Omental fat pad (tissue), 4 donors: ENCODE results near the gene BIVM. TPM values are rescaled to one million over a fixed set of nuclear protein-coding genes. Genes with fewer than 3 reads are reported as not detected.
A peak's percentile ranks its signal among the peaks of the same experiment; 100 is the strongest.

Experiments used
- ATAC-seq: fragments of 150-250 bp; one replicate; pipeline ENCODE4 v1.9.1; 2016; ENCODE audit warnings: mild to moderate bottlenecking, moderate library complexity; ENCODE audit not compliant: low FRiP score
- DNase-seq: peaks from one replicate; pipeline ENCODE4 v3.0.0-alpha.2; 2019; ENCODE audit warnings: low spot score
- total RNA-seq, 4 donors: library from RNA; depleted of rRNA; stranded (reverse); fragments of >200 nt; gene quantifications; one replicate each; pipeline ENCODE4 v1.1.0, GENCODE V29; 2016
- TF ChIP-seq, protein P1 (sequence below), 3 donors: fragments of 450-650 bp; IDR thresholded peaks; one replicate each; pipeline ENCODE4 v1.5.1; 2016 to 2017; ENCODE audit warnings: antibody characterized with exemption in 3 of 3, mild to moderate bottlenecking in 3 of 3, moderate library complexity in 2 of 3

BIVM gene
- total RNA-seq, 4 donors from 2014 or later = 12.6 to 21.4 (median 16.1) TPM

DNA sequence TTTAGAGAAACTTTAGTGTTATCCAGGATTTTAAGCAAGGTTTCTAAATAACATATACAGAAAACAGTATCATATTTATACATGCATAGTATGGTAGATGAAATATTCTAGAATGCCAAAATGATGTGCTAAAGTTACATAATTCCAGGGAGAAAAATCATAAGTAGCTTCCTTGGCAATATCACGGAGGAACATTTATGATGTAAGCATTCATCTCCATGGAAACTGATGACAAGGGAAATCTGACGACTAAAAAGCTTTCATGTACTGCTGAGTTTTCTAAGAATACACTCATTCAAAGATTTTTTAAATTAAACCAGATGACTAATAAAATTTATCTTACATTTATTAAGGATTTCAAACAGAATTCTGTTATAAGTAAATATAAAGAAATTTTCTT, 30.0 kb upstream of the BIVM start:
- no peak for ATAC-seq
- no peak for DNase-seq
- TF ChIP-seq, protein P1, sequence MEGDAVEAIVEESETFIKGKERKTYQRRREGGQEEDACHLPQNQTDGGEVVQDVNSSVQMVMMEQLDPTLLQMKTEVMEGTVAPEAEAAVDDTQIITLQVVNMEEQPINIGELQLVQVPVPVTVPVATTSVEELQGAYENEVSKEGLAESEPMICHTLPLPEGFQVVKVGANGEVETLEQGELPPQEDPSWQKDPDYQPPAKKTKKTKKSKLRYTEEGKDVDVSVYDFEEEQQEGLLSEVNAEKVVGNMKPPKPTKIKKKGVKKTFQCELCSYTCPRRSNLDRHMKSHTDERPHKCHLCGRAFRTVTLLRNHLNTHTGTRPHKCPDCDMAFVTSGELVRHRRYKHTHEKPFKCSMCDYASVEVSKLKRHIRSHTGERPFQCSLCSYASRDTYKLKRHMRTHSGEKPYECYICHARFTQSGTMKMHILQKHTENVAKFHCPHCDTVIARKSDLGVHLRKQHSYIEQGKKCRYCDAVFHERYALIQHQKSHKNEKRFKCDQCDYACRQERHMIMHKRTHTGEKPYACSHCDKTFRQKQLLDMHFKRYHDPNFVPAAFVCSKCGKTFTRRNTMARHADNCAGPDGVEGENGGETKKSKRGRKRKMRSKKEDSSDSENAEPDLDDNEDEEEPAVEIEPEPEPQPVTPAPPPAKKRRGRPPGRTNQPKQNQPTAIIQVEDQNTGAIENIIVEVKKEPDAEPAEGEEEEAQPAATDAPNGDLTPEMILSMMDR (IDR thresholded peaks at IDR 0.05) = no peak

DNA sequence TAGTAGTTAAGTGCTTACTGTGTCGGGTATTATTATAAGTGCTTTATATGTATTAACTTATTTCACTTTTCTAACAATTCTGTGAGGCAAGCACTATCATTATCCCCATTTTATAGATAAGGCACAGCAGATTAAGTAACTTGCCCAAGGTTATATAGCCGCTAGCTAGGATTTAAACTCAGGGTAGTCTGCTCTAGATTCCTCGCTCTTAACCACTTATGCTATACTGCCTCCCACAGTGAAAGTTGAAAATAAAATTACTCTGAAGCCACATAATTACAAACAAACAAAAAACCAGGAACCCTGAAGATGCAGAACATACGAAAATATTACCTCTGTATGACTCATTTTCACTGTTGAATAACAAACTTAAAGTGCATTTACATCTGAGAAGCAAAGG, 29.2 kb upstream of the BIVM start:
- ATAC-seq (no peak), DNase-seq (no peak)
- TF ChIP-seq, protein P1 (IDR thresholded peaks at IDR 0.05) = no peak

DNA sequence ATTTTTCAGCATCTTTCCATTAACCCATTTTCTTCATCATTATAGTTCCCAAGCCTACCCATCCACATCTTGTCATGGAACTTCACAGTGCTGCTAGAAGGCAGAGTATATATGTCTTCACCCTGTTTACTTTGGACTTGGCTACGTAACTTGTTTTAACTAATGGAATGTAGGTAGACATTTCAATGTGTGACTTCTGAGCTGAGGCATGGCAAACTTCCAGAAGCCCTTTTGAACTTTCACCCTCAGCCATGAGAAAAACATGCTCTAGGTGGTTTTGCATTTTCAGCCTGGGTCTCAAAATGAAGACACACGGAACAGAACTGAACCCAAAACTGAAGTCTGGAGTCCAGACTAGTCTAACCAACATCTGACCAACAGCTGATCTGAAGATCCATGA, 28.5 kb upstream of the BIVM start:
- ATAC-seq (no peak), DNase-seq (no peak)
- TF ChIP-seq, protein P1 (IDR thresholded peaks at IDR 0.05) = no peak

DNA sequence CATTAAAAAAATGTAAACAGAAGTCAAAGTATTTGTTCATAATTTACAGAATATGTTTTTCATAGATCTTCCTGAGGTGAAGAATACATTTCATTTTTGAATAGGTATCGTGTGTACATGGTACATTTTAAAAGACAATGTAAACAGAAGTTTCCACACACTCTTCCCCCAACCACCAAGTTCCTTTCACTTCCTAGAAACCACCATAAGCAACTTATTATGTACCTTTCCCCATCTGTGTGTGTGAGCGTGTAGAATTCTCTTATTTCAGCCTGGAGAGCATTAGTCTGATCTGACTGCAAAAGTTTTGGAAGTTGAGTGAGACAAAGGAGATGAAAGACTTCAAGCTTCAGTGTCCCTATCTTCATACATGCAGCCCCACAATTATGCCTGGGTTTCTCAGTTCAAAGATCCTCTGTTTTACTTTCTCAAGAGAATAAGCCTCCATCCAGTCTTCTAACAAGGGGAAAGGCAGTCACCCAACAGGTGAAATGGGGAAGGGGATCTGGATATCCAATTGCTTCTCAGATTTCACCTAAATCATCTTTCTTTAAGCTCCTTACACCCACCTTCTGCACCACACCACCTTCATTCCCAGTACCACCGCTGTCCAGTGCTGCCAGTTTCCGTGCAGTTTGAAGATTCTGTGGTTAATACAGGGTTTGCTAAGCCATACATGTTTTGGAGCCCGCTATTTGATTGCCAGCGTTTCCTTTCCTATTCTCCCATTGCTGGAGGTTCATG, 27.4 kb upstream of the BIVM start:
- no peak for DNase-seq
- TF ChIP-seq, protein P1 (IDR thresholded peaks at IDR 0.05) = no peak

DNA sequence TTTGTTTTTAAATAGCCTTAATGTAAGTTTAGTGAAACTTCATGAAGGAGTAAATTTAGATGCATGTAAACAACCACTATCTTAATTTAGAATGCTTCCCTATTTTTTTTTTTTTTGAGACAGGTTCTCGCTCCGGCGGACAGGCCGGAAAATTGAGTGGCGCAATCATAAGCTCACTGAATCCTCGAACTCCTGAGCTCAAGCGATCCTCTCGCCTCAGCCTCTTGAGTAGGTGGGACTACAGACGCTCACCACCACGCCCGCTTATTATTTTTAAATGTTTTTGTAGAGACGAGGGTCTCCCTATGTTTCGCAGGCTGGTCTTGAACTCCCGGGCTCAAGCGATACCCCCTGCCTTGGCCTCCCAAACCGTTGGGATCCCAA, 26.9 kb upstream of the BIVM start:
- ATAC-seq (no peak), DNase-seq (no peak)
- TF ChIP-seq, protein P1 (IDR thresholded peaks at IDR 0.05) = no peak

More for the DNA sequence above, 27.4 kb upstream of the BIVM start:
- ATAC-seq = no peak

DNA sequence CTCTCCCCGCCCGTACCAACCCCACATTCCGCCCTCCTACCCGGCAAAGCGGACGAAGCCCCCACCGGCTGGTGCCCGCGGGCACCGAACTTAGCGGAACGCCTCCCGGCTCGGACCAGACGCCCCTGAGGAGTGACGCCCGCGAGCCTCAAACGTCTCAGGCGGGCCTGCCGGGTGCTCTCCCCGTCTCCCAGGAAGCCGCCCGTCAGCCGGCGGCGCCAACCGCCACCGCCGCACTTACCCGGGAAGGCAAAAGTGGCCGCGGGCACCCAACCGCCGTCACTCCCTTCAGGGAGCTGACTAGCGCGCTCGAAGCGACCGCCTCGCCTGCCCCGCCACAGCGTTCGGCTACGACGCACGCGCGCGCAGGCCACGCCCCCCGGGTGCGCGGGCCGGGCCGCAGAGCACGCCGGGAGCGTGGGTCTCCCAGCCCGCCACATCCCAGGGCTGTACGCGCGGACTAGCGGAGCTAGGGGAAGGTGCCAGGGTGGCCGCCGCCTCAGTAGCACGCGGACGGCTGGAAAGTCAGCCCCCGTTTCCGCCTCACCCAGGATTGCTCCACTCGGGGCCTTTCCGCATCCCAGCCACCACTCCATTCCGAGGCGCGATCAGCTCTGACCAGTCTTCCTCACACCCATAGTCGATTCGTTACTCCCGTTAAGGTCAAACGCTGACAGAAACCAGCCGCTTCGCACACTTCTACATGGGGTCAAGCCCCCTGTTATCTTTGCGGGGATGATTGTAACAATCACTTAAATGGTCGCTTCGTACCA, 25.3 kb upstream of the BIVM start, which contains the start of gene TEX30:
Gene TEX30, minus strand, starts transcription at position 346 of the 773 bp plus-strand sequence. CDS start 3,760 bp downstream, outside the sequence.
- peak; percentile 99 for ATAC-seq
- DNase-seq = peak; percentile 36
- TF ChIP-seq, protein P1 (IDR thresholded peaks at IDR 0.05) = no peak
